OCI-LY7 (cell line): ENCODE results near the gene PIBF1. TPM values are rescaled to one million over a fixed set of nuclear protein-coding genes. Genes with fewer than 3 reads are reported as not detected.
"Not testable (repeated sequence)": the region's sequence is repeated elsewhere in the genome, so short reads cannot be mapped to it uniquely, and the experiment has no call there.

Experiments
- BruUV-seq: library from RNA; stranded (reverse); fragments of 400-500 nt; replicated peaks from 2 replicates; lab custom pipeline; 2021; lab: Mats Ljungman, UMichigan
- CTCF ChIA-PET: fragments of 300-600 bp; sonication (Branson Sonifier 250); formaldehyde crosslinking; loops from one replicate; lab custom pipeline; 2022; ENCODE audit warnings: antibody characterized with exemption; ENCODE audit not compliant: unreplicated experiment; lab: Charles Lee
- POLR2A ChIA-PET: fragments of 300-600 bp; sonication (Branson Sonifier 250); formaldehyde crosslinking; loops from one replicate; lab custom pipeline; 2022; ENCODE audit warnings: antibody characterized with exemption; lab: Charles Lee
- DNase-seq: peaks from one replicate; pipeline ENCODE4 v3.0.0-alpha.2; 2015; ENCODE audit warnings: low spot score
- H2AFZ ChIP-seq: fragments of 200-600 bp; sonication (generic), shearing (Covaris generic); 2 replicates; pipeline ENCODE4 v1.6.1; 2014; ENCODE audit warnings: mild to moderate bottlenecking, antibody characterized with exemption, low read length, moderate library complexity
- H3K27ac ChIP-seq: fragments of 200-600 bp; sonication (generic); 2 replicates; pipeline ENCODE4 v1.5.1; 2014; ENCODE audit warnings: mixed run types, low read depth, mild to moderate bottlenecking, moderate library complexity, low read length, inconsistent platforms; ENCODE audit not compliant: poor library complexity, severe bottlenecking
- H3K36me3 ChIP-seq: fragments of 200-600 bp; sonication (generic); 2 replicates; pipeline ENCODE4 v1.6.1; 2014; ENCODE audit warnings: mild to moderate bottlenecking, antibody characterized with exemption, low read length, moderate library complexity, mixed read lengths; ENCODE audit not compliant: insufficient read depth
- H3K4me1 ChIP-seq: fragments of 200-600 bp; sonication (generic); 2 replicates; pipeline ENCODE4 v1.5.1; 2014; ENCODE audit warnings: mild to moderate bottlenecking, low read length; ENCODE audit not compliant: insufficient read depth, poor library complexity, severe bottlenecking
- H3K4me2 ChIP-seq: fragments of 200-600 bp; sonication (generic); 2 replicates; pipeline ENCODE4 v1.6.1; 2014; ENCODE audit warnings: mild to moderate bottlenecking, low read length
- H3K4me3 ChIP-seq: fragments of 200-600 bp; sonication (generic); 2 replicates; pipeline ENCODE4 v1.5.1; 2014; ENCODE audit warnings: mild to moderate bottlenecking, low read depth, low read length; ENCODE audit not compliant: poor library complexity, severe bottlenecking
- H3K79me2 ChIP-seq: fragments of 200-600 bp; sonication (generic); 2 replicates; pipeline ENCODE4 v1.6.1; 2016; ENCODE audit warnings: low read depth, mild to moderate bottlenecking, low read length, moderate library complexity, mixed read lengths; ENCODE audit not compliant: insufficient read depth
- H3K9me2 ChIP-seq: fragments of 200-600 bp; sonication (generic); 2 replicates; pipeline ENCODE4 v1.6.1; 2016; ENCODE audit warnings: mild to moderate bottlenecking, low read length, mixed read lengths; ENCODE audit not compliant: insufficient read depth
- H3K9me3 ChIP-seq: fragments of 200-600 bp; sonication (generic); 2 replicates; pipeline ENCODE4 v1.6.1; 2014; ENCODE audit warnings: mild to moderate bottlenecking, mixed run types, low read length, mixed read lengths
- H4K20me1 ChIP-seq: fragments of 200-600 bp; sonication (generic); 2 replicates; pipeline ENCODE4 v1.6.1; 2014; ENCODE audit warnings: mild to moderate bottlenecking, antibody characterized with exemption, low read length, moderate library complexity, mixed read lengths; ENCODE audit not compliant: insufficient read depth
- EZH2phosphoT487 ChIP-seq: fragments of 200-600 bp; sonication (generic); IDR thresholded peaks from 2 replicates; pipeline ENCODE4 v1.6.1; 2018; ENCODE audit warnings: low read depth, borderline replicate concordance, mild to moderate bottlenecking, mixed run types, antibody characterized with exemption, low read length, moderate library complexity, mixed read lengths
- intact Hi-C: fragments of 100-400 bp; cut with micrococcal nuclease; formaldehyde crosslinking; loops from one replicate; pipeline ENCODE4 v1.10.0; 2022; ENCODE audit not compliant: unreplicated experiment
- total RNA-seq, 2 experiments: library from RNA; depleted of rRNA in 1 of 2; stranded (reverse); fragments of >200 nt in 1 of 2; shearing (Covaris generic) in 1 of 2; gene quantifications; 2 replicates each; pipeline ENCODE4 v1.2.3, GENCODE V29; 2014 to 2022
- TF ChIP-seq, protein P1 (sequence below): fragments of 200-600 bp; sonication (generic); conservative IDR thresholded peaks from 2 replicates; pipeline ENCODE4 v1.5.1; 2014; ENCODE audit warnings: mild to moderate bottlenecking, antibody characterized with exemption, low read length, moderate library complexity, mixed read lengths

Gene PIBF1
- total RNA-seq, 2 experiments from 2014 or later = 23.2 to 33.7 TPM

GRCh38 chr13:72896869-72897268 is 114.9 kb downstream of the PIBF1 start:
- Histone ChIP-seq H4K20me1 (no peaks in the 10 kb centered on the region), H3K27ac (no peak overlapping the region), H3K79me2 (no peaks in the 10 kb centered on the region), H3K9me2 (no peaks in the 10 kb centered on the region), H2AFZ (no peak overlapping the region), H3K9me3 (no peaks in the 10 kb centered on the region), H3K4me3 (no peak overlapping the region), H3K4me2 (no peak overlapping the region), H3K36me3 (peaks cover 19% of the 10 kb centered on the region), H3K4me1 (no peaks in the 10 kb centered on the region)
- intact Hi-C loops = no loop called here
- ChIA-PET POLR2A (interaction anchor here (0.6 kb wide), 1 partner anchor 1394 kb away, joined by 3 read pairs; no protein-coding TSS in a partner anchor), CTCF (no interaction called here)
- no peak for TF ChIP-seq EZH2phosphoT487
- TF ChIP-seq, protein P1, sequence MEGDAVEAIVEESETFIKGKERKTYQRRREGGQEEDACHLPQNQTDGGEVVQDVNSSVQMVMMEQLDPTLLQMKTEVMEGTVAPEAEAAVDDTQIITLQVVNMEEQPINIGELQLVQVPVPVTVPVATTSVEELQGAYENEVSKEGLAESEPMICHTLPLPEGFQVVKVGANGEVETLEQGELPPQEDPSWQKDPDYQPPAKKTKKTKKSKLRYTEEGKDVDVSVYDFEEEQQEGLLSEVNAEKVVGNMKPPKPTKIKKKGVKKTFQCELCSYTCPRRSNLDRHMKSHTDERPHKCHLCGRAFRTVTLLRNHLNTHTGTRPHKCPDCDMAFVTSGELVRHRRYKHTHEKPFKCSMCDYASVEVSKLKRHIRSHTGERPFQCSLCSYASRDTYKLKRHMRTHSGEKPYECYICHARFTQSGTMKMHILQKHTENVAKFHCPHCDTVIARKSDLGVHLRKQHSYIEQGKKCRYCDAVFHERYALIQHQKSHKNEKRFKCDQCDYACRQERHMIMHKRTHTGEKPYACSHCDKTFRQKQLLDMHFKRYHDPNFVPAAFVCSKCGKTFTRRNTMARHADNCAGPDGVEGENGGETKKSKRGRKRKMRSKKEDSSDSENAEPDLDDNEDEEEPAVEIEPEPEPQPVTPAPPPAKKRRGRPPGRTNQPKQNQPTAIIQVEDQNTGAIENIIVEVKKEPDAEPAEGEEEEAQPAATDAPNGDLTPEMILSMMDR = no peak
- no TSS peak for BruUV-seq
- DNase-seq = no peak

DNA sequence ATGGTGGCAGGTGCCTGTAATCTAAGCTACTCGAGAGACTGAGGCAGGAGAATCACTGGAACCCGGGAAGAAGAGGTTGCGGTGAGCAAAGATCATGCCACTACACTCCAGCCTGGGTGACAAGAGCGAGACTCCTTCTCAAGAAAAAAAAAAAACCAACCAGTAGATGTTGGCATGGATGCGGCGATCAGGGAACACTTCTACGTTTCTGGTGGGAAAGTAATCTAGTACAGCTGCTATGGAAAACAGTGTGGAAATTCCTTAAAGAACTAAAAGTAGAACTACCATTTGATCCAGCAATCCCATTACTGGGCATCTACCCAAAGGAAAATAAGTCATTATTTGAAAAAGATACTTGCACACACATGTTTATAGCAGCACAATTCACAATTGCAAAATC is 119.6 kb downstream of the PIBF1 start:
- H3K4me1 ChIP-seq, H4K20me1 ChIP-seq, H3K9me2 ChIP-seq, intact Hi-C loops, H2AFZ ChIP-seq, CTCF ChIA-PET, H3K4me3 ChIP-seq, DNase-seq, H3K79me2 ChIP-seq, POLR2A ChIA-PET, BruUV-seq, H3K4me2 ChIP-seq, H3K36me3 ChIP-seq, H3K9me3 ChIP-seq, H3K27ac ChIP-seq: not testable (repeated sequence)

DNA sequence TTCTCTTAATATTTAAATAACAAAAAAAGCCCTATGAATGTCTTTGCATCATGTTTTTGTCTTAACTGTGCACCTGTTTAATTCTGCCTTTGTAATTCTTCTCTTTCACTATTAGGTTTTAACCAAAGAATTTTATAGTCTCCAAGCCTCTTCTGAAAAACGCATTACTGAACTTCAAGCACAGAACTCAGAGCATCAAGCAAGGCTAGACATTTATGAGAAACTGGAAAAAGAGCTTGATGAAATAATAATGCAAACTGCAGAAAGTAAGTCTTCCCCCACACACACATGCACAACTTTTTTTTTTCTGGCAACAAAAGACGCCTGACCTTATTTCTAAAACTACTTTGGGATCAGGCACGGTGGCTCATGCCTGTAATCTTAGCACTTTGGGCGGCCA is 126.5 kb downstream of the PIBF1 start:
- H3K27ac ChIP-seq = no peak overlapping the region
- CTCF ChIA-PET = no interaction called here
- H3K9me3 ChIP-seq = no peaks in the 10 kb centered on the region
- H3K9me2 ChIP-seq = no peaks in the 10 kb centered on the region
- POLR2A ChIA-PET = no interaction called here
- no peaks in the 10 kb centered on the region for H3K79me2 ChIP-seq
- H2AFZ ChIP-seq = no peak overlapping the region
- no peaks in the 10 kb centered on the region for H3K4me1 ChIP-seq
- no peak overlapping the region for H3K4me2 ChIP-seq
- TF ChIP-seq EZH2phosphoT487 = no peak
- TF ChIP-seq, protein P1 = no peak
- H3K4me3 ChIP-seq = no peak overlapping the region
- intact Hi-C loops = no loop called here
- peaks cover 50% of the 10 kb centered on the region for H3K36me3 ChIP-seq
- no peak for DNase-seq
- BruUV-seq = no TSS peak
- H4K20me1 ChIP-seq = no peaks in the 10 kb centered on the region
